Body of pancreas (tissue), 4 donors: ENCODE measurements around the gene SMARCAD1.

Experiments
- POLR2A ChIP-seq, 3 donors: fragments of 450-650 bp; IDR thresholded peaks; one replicate each; pipeline ENCODE4 v1.6.1; 2016; ENCODE audit warnings: antibody characterized with exemption in 3 of 3, mild to moderate bottlenecking in 2 of 3
- TF ChIP-seq, protein P1 (sequence below), 7 experiments: fragments of 450-650 bp in 4 of 7; fragments of 200-600 bp in 3 of 7; sonication (generic) in 3 of 7; IDR thresholded peaks; one replicate each; pipeline ENCODE4 v1.5.1; 2016 to 2019; ENCODE audit warnings: antibody characterized with exemption in 7 of 7

DNA sequence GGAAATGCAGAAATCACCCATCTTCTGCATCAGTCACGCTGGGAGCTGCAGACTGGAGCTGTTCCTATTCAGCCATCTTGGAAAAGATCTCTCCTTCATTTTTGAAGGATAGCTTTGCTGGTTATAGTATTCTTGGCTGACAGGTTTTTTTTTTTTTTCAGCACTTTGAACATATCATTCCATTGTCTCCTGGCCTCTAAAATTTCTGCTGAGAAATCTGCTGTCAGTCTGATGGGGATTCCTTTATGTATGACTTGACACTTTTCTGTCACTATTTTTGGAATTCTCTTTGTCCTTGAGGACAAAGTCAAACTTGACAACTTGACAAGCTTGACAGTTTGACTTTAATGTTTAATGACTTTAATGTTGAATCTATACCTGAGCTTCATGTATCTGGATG, 118.2 kb downstream of the SMARCAD1 start:
- TF ChIP-seq, protein P1, sequence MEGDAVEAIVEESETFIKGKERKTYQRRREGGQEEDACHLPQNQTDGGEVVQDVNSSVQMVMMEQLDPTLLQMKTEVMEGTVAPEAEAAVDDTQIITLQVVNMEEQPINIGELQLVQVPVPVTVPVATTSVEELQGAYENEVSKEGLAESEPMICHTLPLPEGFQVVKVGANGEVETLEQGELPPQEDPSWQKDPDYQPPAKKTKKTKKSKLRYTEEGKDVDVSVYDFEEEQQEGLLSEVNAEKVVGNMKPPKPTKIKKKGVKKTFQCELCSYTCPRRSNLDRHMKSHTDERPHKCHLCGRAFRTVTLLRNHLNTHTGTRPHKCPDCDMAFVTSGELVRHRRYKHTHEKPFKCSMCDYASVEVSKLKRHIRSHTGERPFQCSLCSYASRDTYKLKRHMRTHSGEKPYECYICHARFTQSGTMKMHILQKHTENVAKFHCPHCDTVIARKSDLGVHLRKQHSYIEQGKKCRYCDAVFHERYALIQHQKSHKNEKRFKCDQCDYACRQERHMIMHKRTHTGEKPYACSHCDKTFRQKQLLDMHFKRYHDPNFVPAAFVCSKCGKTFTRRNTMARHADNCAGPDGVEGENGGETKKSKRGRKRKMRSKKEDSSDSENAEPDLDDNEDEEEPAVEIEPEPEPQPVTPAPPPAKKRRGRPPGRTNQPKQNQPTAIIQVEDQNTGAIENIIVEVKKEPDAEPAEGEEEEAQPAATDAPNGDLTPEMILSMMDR (IDR thresholded peaks at IDR 0.05): no peak
- TF ChIP-seq POLR2A (IDR thresholded peaks at IDR 0.05): no peak
